GM12864 (cell line): ENCODE results near the gene GFRA4.

ENCODE experiments used
- DNase-seq: peaks from one replicate; pipeline ENCODE4 v3.0.0-alpha.2; 2011; ENCODE audit warnings: low read depth
- H3K4me3 ChIP-seq: 2 replicates; pipeline ENCODE4 v1.5.1; 2011; ENCODE audit warnings: mild to moderate bottlenecking, low read depth, low read length, control low read depth
- CTCF ChIP-seq: IDR thresholded peaks from 2 replicates; pipeline ENCODE4 v1.5.1; 2011; ENCODE audit warnings: low read depth, mild to moderate bottlenecking, moderate library complexity, low read length, control low read depth, inconsistent platforms; ENCODE audit errors: missing control alignments

Gene GFRA4

GRCh38 chr20:3614466-3614865 lies 48.7 kb downstream of the GFRA4 start:
- H3K4me3 ChIP-seq, result no peak overlapping the region
- no peak for TF ChIP-seq CTCF
- DNase-seq, result no peak

GRCh38 chr20:3613821-3614440 lies 49.3 kb downstream of the GFRA4 start:
- H3K4me3 ChIP-seq, result no peak overlapping the region
- no peak for TF ChIP-seq CTCF
- no peak for DNase-seq

- no peak for TF ChIP-seq CTCF
- no peak for DNase-seq
- no peak overlapping the region for H3K4me3 ChIP-seq
These were observed 50.2 kb downstream of the GFRA4 start for GRCh38 chr20:3612795-3613572.

- no peak for TF ChIP-seq CTCF
- DNase-seq, result no peak
- no peak overlapping the region for H3K4me3 ChIP-seq
These were observed 51.3 kb downstream of the GFRA4 start for GRCh38 chr20:3611901-3612300.
